T1000 (cell line): Measurements from ENCODE around the gene PPP1R17.

ENCODE experiments used
- DNase-seq: peaks from one replicate; lab custom pipeline; 2025; ENCODE audit warnings: mixed read lengths; lab: John Stamatoyannopoulos, UW

Gene PPP1R17

DNA sequence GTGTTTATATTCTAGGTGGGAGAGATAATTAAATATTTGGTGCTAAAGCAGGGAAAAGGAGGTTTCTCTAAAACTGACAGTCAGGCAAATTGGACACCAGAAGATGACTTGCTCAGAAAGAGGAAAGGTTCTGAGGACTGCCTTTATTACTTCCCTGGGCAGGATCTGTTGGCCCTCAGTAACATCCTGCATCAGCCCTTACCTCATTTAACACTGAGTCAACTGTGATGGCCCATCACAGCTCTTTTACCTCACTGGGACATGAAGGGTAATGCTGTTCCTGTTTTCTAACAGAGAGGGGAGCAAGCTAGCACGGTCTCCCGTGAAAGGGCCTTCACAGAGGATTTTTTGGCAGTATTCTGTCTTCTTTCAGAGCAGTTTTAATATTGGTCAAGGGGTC lies 12.0 kb downstream of the PPP1R17 start:
- no peak for DNase-seq

DNA sequence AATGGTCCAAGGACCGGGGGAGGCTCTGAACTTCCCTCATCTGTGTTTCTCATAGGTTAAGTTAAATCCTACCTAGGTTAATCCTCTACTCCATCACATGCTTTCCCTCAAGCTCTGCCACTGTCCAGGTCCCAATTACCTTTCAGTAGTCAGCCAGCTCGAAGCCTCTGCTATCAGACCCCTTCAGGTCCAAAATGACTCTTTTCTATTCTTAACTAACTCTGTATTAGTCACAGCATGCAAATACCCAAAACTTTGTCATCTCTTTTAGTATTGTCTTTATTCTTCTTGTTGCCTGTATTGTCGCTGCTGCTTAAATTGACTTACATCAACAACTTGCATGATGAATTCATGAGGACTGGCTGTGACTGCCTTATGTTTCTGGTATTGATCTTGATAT lies 15.3 kb downstream of the PPP1R17 start:
- DNase-seq = no peak

DNA sequence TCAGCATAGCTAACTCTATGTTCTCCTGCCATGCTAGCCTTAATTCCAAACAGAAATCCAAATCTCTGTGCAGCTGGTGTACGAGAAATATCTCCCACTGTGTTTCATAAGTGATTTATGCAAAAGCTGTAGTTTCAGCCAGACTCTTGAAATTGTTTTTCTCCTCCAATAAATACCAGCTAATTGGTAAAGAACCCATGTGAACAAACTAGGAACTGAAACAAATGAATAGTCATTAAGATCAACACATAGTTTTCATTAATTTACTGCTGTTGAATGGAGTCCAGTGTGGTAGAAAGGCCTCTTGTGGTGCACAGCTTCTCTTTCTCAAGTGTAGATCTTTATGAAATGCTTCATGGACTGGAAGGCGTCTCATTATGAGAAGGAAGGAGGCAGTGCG lies 18.4 kb downstream of the PPP1R17 start:
- DNase-seq = no peak

DNA sequence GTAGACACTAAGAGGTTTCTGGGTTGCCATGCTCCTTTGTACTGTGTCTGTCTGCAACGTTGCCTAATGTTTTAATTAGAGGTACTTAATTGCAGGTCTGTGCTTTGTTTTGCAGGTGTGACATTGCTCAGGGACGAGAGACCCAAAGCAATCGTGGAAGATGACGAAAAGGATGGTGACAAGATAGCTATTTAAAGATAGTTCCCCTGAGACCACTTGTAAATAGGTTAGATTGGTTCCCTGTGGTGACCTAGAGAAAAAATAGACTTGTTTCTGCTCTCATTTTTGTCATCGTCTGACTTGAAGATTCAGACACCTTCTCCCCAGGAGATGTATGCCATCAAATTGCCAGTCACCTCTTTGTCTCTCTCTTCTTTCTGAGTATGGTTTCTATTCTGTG lies 20.1 kb downstream of the PPP1R17 start:
- DNase-seq = no peak

DNA sequence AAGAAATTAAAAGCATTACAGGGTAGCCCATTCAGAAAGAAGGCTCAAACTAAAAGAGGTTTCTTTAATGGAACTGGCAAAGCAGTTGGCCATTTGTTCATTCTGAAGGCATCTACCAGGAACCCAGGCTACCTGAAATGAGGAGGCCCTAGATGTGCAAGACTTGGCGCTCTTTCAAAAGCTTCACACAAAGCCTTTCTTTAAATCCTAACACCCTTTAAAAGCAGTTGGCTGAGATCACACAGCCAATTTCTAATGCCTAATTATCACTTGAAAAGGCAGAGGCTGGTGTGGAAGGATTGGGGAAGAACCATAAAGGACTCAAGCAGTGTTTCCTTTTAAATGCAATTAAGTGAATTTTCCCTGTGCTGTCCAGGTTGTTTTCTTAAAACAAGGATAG lies 23.2 kb downstream of the PPP1R17 start:
- no peak for DNase-seq

DNA sequence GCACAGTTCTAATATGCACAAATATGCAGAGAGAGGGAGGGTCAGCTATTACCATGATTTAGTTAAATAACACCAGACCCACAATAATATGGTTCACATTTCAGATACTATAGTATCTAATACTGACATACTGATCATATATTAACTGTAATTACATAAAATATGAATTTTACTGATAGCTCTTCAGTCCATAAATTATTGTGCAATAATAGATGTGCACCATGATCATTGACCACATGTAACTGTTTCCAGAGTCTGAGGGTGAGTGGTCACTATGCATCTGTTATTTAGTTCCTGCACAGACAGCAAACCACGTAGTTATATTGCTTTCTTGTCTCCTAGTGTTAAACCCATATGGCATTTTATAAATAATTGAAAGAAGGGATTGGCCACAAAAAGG lies 29.3 kb downstream of the PPP1R17 start:
- no peak for DNase-seq

DNA sequence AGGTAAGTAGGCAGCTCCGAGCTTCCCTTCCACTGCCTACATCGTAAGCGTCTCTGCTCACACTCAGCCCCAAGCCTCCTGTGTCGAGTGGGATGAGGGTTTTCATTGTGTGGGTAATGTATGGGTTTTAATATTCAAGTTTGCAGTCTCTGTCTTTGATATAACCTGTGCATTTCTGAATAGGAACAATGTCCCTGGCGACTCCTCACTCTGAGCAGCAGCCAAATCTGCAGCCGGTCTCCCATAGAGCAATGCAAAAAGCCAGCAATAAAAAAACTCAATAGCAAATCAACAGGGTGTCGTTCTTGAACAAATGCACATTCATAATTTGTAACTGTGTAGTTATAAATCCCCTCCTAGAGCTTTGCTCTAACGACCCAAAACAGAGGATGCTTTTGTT lies 33.4 kb downstream of the PPP1R17 start:
- DNase-seq = no peak

DNA sequence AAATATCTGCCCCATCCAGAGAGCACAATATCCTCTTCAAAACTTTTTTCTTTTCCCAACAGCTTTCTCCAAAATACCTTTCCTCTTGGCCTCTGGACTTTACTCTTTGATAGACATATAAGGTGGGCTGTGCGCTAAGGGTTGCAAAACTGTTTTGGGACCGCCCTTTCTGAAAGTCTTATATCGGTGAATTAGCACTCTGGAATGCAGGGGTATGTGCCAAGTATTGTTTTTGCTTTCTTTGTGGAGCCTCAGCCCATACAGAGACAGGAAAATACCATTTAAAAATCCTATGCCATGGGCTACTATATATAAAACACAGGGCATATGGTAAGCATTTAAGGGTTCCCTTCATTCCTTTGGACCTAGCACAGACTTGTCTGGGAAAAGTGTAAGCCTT lies 37.7 kb downstream of the PPP1R17 start:
- DNase-seq = no peak

DNA sequence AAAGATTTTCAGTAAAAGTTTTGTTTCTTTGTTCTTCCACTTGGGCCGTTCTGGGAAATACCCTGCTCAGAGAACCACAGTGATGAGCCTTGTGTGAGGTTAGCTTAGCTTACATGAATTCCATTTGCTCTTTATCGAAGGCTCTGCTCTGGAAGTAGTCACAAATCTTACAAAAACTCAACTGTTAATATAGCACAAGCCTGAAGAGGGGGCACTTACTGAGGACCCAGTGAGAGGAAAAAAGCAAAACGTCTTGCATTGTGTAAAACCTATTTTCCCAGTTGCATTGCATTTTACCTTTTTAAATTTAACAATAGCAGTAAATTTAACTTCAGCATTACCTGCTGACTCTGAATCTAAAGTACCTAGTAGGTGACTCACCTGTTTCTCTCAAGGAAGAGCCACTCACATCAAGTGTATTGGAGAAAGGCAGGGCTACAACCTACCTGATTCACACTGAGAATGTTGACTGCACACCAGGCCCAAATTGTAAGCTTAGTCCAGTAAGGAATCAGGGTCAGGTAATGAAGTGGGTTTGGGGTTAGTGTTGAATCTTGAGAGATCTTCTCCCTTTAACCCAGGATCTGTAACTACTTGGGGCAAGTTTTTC lies 42.3 kb downstream of the PPP1R17 start:
- DNase-seq = no peak

DNA sequence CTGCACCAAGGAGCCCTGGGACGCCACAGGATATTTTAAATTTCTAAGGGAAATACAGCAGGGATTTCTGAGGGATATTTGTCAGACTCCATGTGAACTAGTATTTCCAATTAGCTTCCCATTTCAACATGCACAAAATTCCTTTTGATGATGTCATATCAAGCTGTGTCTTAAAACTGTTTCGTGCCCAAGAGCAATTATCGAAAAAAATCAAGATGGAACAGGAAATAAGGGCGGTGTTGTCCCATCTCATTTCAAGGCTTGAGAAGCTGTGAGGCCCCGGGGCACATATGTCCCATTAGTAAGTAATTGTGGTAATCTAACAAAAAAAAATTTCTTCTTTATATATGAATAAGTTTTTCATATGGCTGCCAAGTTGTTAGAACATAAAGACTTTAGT lies 47.4 kb downstream of the PPP1R17 start:
- peak; percentile 8 for DNase-seq

DNA sequence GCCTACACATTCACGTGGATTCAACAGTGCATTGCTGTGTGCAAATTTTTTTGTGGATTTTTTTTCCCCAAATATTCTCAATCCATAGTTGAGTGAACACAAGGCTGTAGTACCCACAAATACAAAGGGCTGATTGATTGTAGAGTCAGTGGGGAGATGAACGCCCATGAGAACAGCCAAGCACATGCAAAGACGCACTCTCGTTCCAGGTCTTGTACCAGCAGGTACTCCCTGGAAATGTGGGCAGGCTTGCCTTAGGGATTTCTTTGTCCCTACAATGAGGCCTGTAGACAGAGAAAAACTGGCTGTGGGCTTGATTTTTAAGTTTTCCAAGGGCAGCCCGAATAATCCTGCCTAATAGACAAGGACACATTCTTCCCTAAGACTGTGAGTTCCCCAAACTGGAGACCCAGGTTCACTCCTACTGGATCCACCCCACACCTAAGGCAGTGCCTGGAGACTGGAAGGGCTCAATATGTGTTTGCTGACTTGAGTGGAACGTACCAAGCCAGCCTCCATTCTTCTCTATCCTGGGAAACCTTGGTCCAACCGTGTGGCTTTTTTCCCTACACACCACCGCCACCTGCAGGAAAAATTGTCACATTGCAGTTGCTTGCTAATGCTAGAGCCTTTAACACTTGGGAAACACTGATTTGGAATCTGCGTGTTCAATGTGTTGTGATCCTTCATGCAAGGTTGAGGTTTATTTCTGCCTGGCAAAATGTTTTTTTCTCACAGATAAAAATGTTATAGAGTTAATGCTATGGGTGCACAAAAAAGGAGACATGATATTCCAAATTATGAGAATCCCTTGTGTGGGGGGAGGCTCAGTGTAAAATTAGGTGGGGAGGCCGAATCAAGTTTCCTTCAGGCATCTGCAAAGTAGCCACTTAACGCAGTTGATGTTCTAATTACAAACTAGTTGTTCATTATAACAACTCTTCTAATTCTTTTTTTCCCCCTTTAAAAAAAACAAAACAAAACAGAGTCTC lies 49.3 kb downstream of the PPP1R17 start:
- peak; percentile 35 for DNase-seq

DNA sequence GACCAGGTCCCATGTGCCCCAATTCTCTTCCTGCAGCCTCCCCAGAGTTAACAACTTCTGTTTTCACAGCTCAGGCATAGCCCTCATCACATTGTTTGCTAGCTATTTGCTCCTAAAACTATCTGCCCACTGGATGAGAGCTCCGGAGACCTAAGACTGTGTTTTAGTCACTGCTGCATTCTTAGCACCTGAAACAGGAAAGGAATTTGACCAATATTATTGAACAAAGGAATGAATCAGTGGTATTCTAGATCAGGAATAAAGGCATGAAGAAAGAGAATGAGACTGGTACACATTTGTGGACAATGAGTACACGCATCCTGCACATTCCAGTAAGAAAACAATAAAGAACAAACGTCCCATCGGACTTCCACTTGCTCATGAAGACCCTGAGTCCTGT lies 54.8 kb downstream of the PPP1R17 start:
- no peak for DNase-seq

DNA sequence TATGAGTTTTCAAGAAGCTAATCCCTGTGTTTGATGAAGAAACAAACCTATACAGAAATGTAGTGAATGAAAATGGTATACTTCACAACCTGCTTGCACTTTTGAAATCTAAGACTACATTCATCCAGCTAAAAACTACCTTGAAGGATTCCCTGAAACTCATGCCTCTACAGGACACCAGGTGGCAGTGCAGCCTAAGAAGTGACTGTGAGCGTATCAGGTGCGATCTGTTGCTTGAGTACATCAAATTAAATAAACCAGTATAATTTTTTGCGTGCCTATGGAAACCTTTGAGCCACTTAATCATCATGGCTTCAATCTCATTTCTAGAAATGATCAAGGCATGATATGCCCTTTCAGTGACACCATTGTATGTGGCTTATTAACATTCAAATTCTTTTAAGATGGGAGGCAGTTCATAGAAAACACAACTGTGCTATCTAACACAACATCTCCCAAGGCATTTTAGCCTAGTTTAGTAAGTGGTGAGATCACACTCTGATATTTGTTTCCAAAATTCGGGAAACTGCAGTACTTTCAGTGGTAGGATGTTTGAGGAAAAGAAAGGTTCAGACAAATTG lies 57.4 kb downstream of the PPP1R17 start:
- peak; percentile 45 for DNase-seq

DNA sequence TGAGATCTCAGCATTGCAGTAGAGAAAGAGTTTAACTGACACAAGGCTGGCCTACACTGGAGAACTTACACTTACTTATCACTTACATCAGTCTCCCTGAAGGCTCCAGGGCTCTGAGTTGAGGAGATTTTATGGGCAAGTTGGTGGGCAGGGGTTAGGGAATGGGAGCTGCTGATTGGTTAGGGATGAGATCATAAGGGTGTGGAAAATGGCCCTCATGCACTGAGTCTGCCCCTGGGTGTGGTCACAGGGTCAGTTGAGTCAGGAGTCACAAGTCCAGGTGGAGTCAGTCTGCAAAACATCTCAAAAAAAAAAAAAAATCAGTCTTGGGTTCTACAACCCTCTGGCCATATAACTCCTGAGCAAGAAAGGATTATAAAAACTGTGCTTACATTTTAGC lies 60.5 kb downstream of the PPP1R17 start:
- DNase-seq = peak; percentile 18

DNA sequence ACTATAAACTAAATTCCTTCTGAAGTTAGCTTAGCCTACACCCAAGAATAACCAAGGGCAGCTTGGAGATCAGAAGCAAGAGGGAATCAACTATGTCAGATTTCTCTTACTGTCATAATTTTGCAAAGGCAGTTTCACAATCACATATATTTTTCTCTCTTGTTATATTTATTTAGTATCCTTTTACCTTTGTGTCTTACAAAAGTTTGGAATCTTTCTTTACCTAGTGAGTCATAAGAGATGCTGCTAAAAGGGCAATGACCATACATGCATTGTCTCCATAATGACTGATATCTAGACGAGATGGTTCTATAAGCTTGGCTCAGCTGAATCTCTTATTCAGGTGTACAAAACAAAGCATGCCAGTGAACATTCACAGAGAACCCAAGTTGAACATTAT lies 61.1 kb downstream of the PPP1R17 start:
- no peak for DNase-seq

DNA sequence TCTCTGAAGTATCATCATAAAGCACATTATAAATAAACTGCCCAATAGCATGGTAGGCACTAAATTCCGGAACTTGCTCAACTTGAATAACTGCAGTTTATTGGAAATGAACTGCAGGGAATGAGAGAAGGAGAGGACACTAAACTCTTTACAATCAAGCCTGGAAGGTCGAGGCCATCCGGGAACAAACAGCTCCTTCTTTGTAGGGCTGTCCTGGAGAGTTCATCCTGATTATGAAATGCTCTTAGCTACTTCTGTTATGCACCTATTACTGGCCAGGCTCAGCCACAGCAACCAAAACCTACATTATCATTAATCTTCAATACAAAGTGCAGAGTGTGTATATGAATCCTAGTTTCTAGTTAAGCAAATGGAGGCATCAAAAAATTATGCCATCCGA lies 64.7 kb downstream of the PPP1R17 start:
- DNase-seq = no peak
